Endodermal cell (in vitro differentiated cells): ENCODE measurements around the gene CD52. TPM values are rescaled to one million over a fixed set of nuclear protein-coding genes. Genes with fewer than 3 reads are reported as not detected.
A peak's percentile ranks its signal among the peaks of the same experiment; 100 is the strongest.

Source experiments
- DNase-seq: peaks from one replicate; pipeline ENCODE4 v3.0.0-alpha.2; 2017
- H3K27ac ChIP-seq: 2 replicates; pipeline ENCODE4 v1.5.1; 2013; ENCODE audit warnings: mild to moderate bottlenecking, low read depth, low read length, moderate library complexity
- H3K27me3 ChIP-seq: 2 replicates; pipeline ENCODE4 v1.6.1; 2013; ENCODE audit warnings: mild to moderate bottlenecking, low read length, moderate library complexity; ENCODE audit not compliant: insufficient read depth, control insufficient read depth, poor library complexity, severe bottlenecking
- H3K36me3 ChIP-seq: 2 replicates; pipeline ENCODE4 v1.7.0; 2013; ENCODE audit warnings: mild to moderate bottlenecking, low read length, moderate library complexity; ENCODE audit not compliant: control insufficient read depth, insufficient read depth
- H3K4me1 ChIP-seq: one replicate; pipeline ENCODE4 v1.7.0; 2013; ENCODE audit warnings: low read length; ENCODE audit not compliant: control insufficient read depth, insufficient read depth
- H3K4me3 ChIP-seq: 2 replicates; pipeline ENCODE4 v1.5.1; 2013; ENCODE audit warnings: mild to moderate bottlenecking, low read length, moderate library complexity
- H3K9ac ChIP-seq: 2 replicates; pipeline ENCODE4 v1.6.1; 2013; ENCODE audit warnings: mild to moderate bottlenecking, low read length, moderate library complexity; ENCODE audit not compliant: poor library complexity, severe bottlenecking; ENCODE audit errors: extremely low read depth
- H3K9me3 ChIP-seq: 2 replicates; pipeline ENCODE4 v1.6.1; 2013; ENCODE audit warnings: mild to moderate bottlenecking, low read length, moderate library complexity; ENCODE audit not compliant: control insufficient read depth
- H3K27ac Mint-ChIP-seq: 2 replicates; pipeline ENCODE4 v1.8.0; 2020; ENCODE audit warnings: mixed read lengths
- H3K27me3 Mint-ChIP-seq: 2 replicates; pipeline ENCODE4 v1.8.0; 2021; ENCODE audit warnings: mild to moderate bottlenecking, mixed read lengths; ENCODE audit not compliant: insufficient read depth
- H3K36me3 Mint-ChIP-seq: 2 replicates; pipeline ENCODE4 v1.8.0; 2020; ENCODE audit warnings: low read depth, mixed read lengths
- H3K4me1 Mint-ChIP-seq: 2 replicates; pipeline ENCODE4 v1.8.0; 2020; ENCODE audit warnings: mixed read lengths
- H3K4me3 Mint-ChIP-seq: 2 replicates; pipeline ENCODE4 v1.8.0; 2020; ENCODE audit warnings: mild to moderate bottlenecking, moderate library complexity, mixed read lengths
- H3K9me3 Mint-ChIP-seq: 2 replicates; pipeline ENCODE4 v1.8.0; 2020; ENCODE audit warnings: mild to moderate bottlenecking, mixed read lengths
- WGBS, 2 experiments: methylation state at CpG; one replicate each; pipeline versions ENCODE4 v1.1.5 to v1.1.7; 2013; ENCODE audit warnings: missing lambda C conversion rate in 2 of 2, mixed read lengths in 1 of 2; ENCODE audit not compliant: insufficient coverage in 1 of 2, insufficient read length in 1 of 2; 5-methylcytosine and 5-hydroxymethylcytosine counted together
- total RNA-seq, 2 donors: library from RNA; stranded (reverse); fragmentation: NEBNext Ultra II Directional in 1 of 2; extraction: Animal tissue kit (Norgen Biotek cat#: 25700) in 1 of 2; gene quantifications; 2 replicates in 1 of 2; 3 replicates in 1 of 2; pipeline ENCODE4 v1.2.1, GENCODE V29; 2021
- TF ChIP-seq, protein P1 (sequence below): fragments of 200-600 bp; sonication (generic); conservative IDR thresholded peaks from 2 replicates; pipeline ENCODE4 v1.5.0; 2021; ENCODE audit warnings: antibody characterized with exemption, mild to moderate bottlenecking

The CD52 gene
- total RNA-seq, 2 donors from 2014 or later, result 3.7 to 4.4 TPM

DNA sequence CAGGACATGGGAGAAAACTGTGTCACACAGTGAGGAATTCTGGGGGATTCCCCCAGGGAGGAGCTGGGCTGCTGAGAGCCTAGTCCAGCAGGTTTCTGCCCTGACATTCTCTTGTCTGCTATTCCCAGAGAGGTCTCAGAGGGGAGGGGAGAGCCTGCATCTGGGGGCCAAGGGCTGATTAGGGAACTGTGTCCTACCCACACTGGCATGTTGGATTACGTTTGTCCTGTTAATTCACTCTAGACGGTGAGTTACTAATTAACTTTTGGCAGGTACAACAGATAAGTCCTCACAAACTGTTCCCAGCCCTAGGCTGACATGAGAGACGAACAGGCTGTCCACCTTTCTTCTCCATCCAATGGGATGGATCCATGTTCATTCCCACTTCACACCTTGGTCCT, 40.5 kb upstream of the CD52 start:
- Histone ChIP-seq H3K4me1 (peaks cover 11% of the 10 kb centered on the region), H3K36me3 (peaks cover 50% of the 10 kb centered on the region), H3K27me3 (no peaks in the 10 kb centered on the region), H3K9me3 (no peaks in the 10 kb centered on the region), H3K9ac (no peak overlapping the region), H3K4me3 (no peak overlapping the region), H3K27ac (no peak overlapping the region)
- WGBS, 2 experiments, result 91% methylated on average over 3 of the region's 3 CpGs
- H3K4me3 Mint-ChIP-seq, result no peak overlapping the region
- peaks cover 46% of the 10 kb centered on the region for H3K36me3 Mint-ChIP-seq
- no peak for DNase-seq
- no peaks in the 10 kb centered on the region for H3K9me3 Mint-ChIP-seq
- TF ChIP-seq, protein P1, sequence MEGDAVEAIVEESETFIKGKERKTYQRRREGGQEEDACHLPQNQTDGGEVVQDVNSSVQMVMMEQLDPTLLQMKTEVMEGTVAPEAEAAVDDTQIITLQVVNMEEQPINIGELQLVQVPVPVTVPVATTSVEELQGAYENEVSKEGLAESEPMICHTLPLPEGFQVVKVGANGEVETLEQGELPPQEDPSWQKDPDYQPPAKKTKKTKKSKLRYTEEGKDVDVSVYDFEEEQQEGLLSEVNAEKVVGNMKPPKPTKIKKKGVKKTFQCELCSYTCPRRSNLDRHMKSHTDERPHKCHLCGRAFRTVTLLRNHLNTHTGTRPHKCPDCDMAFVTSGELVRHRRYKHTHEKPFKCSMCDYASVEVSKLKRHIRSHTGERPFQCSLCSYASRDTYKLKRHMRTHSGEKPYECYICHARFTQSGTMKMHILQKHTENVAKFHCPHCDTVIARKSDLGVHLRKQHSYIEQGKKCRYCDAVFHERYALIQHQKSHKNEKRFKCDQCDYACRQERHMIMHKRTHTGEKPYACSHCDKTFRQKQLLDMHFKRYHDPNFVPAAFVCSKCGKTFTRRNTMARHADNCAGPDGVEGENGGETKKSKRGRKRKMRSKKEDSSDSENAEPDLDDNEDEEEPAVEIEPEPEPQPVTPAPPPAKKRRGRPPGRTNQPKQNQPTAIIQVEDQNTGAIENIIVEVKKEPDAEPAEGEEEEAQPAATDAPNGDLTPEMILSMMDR, result no peak
- H3K27ac Mint-ChIP-seq, result peak overlapping the region; percentile 35
- peaks cover 29% of the 10 kb centered on the region for H3K4me1 Mint-ChIP-seq
- H3K27me3 Mint-ChIP-seq, result no peaks in the 10 kb centered on the region

DNA sequence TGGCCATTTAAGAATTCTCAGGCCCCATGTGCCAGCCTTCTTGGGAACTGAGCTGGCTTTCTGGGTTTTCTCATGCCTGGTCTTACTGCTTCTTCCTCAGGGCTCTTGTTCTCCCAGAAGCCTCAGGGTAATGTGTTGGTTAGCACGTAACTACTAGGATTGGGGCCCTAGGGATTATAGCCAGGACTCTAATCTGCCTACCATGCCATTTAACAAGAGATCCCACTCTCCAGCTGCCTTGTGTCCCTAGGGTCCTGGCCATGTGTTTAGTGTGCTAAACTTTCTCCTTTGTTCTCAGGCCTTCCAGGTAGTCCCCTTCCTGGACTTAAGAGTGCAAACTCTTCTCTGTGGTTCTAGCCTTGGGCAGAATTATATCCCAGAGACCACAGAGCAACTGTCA, 40.0 kb upstream of the CD52 start:
- H3K27me3 ChIP-seq, result no peaks in the 10 kb centered on the region
- TF ChIP-seq, protein P1, result no peak
- Mint-ChIP-seq H3K4me3 (no peak overlapping the region), H3K27ac (no peak overlapping the region), H3K9me3 (no peaks in the 10 kb centered on the region), H3K27me3 (no peaks in the 10 kb centered on the region), H3K36me3 (peaks cover 47% of the 10 kb centered on the region), H3K4me1 (peaks cover 29% of the 10 kb centered on the region)
- H3K36me3 ChIP-seq, result peaks cover 49% of the 10 kb centered on the region
- no peak overlapping the region for H3K27ac ChIP-seq
- DNase-seq, result no peak
- H3K9ac ChIP-seq, result no peak overlapping the region
- 92% methylated on average over 1 of the region's 1 CpG; no CpG with 5 or more reads in 1 of the 2 experiments for WGBS, 2 experiments
- H3K4me3 ChIP-seq, result no peak overlapping the region
- peaks cover 14% of the 10 kb centered on the region for H3K4me1 ChIP-seq
- H3K9me3 ChIP-seq, result no peaks in the 10 kb centered on the region

DNA sequence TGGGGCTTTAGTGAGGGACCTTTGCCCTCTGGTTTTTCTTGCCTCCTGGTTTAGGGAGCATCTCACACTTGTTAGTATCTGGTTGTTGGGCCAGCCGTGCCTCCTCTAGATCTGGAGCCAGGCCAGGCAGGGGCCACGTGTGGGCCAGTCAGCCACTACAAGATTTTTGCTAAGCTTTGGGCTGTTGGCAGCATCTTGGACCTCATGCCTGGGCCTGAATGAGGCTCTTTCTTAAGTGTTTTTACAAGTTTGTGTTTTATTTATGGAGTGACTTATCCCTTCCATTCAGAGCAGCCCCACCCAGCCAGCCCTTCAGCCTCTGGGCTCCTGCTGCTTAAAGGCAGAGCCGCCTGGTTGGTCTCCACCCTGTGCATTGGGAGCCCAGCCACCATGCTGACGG, 39.5 kb upstream of the CD52 start:
- TF ChIP-seq, protein P1, result no peak
- WGBS, 2 experiments, result 89 to 100% methylated on average over 1 to 4 of the region's 4 CpGs
- Histone ChIP-seq H3K4me1 (peaks cover 14% of the 10 kb centered on the region), H3K36me3 (peaks cover 47% of the 10 kb centered on the region), H3K27me3 (no peaks in the 10 kb centered on the region), H3K27ac (no peak overlapping the region), H3K9me3 (no peaks in the 10 kb centered on the region), H3K4me3 (no peak overlapping the region), H3K9ac (no peak overlapping the region)
- H3K27me3 Mint-ChIP-seq, result no peaks in the 10 kb centered on the region
- H3K9me3 Mint-ChIP-seq, result no peaks in the 10 kb centered on the region
- no peak overlapping the region for H3K4me3 Mint-ChIP-seq
- no peak for DNase-seq
- H3K36me3 Mint-ChIP-seq, result peaks cover 44% of the 10 kb centered on the region
- no peak overlapping the region for H3K27ac Mint-ChIP-seq
- H3K4me1 Mint-ChIP-seq, result peaks cover 29% of the 10 kb centered on the region
